H1 (cell line): ENCODE data around the gene TRIM71. TPM values are rescaled to one million over a fixed set of nuclear protein-coding genes. Genes with fewer than 3 reads are reported as not detected.

Source experiments
- CTCF ChIA-PET: fragments of 300-600 bp; sonication (Branson Sonifier 250); formaldehyde crosslinking; loops from one replicate; lab custom pipeline; 2021; ENCODE audit not compliant: partially characterized antibody; lab: Charles Lee
- POLR2A ChIA-PET: fragments of 300-600 bp; sonication (Branson Sonifier 250); formaldehyde crosslinking; loops from one replicate; lab custom pipeline; 2021; ENCODE audit warnings: inconsistent platforms; ENCODE audit not compliant: partially characterized antibody; lab: Charles Lee
- DNase-seq, 2 experiments: peaks; one replicate each; pipeline versions ENCODE4 v3.0.0 to v3.0.0-alpha.2; 2010 to 2022; ENCODE audit warnings: low spot score in 2 of 2, low read depth in 1 of 2, mixed read lengths in 1 of 2
- FAIRE-seq: peaks from 2 replicates; lab custom pipeline; 2011; peaks lifted over from hg19 to GRCh38; lab: Jason Lieb, UNC
- H2AFZ ChIP-seq: 2 replicates; pipeline ENCODE4 v1.8.1; 2012; ENCODE audit warnings: low read length, inconsistent platforms
- H2AK5ac ChIP-seq: 2 replicates; pipeline ENCODE4 v1.6.1; 2013; ENCODE audit warnings: low read depth, low read length
- H2BK120ac ChIP-seq: replicated peaks from 2 replicates; pipeline ENCODE3; 2013; ENCODE audit warnings: low read depth, low read length, inconsistent platforms
- H2BK12ac ChIP-seq: 2 replicates; pipeline ENCODE4 v1.6.1; 2013; ENCODE audit warnings: low read depth, low read length
- H2BK15ac ChIP-seq: 2 replicates; pipeline ENCODE4 v1.6.1; 2013; ENCODE audit warnings: low read length
- H2BK20ac ChIP-seq: 2 replicates; pipeline ENCODE4 v1.6.1; 2013; ENCODE audit warnings: low read length
- H2BK5ac ChIP-seq: 2 replicates; pipeline ENCODE4 v1.6.1; 2013; ENCODE audit warnings: low read depth, low read length
- H3K14ac ChIP-seq: 2 replicates; pipeline ENCODE4 v1.6.1; 2013; ENCODE audit warnings: inconsistent platforms; ENCODE audit not compliant: insufficient read length
- H3K18ac ChIP-seq: 2 replicates; pipeline ENCODE4 v1.6.1; 2013; ENCODE audit warnings: low read length; ENCODE audit errors: extremely low read depth
- H3K23ac ChIP-seq: 2 replicates; pipeline ENCODE4 v1.6.1; 2013; ENCODE audit warnings: inconsistent platforms; ENCODE audit not compliant: insufficient read length
- H3K23me2 ChIP-seq: 2 replicates; pipeline ENCODE4 v1.6.1; 2013; ENCODE audit warnings: low read depth, low read length
- H3K27ac ChIP-seq: 2 replicates; pipeline ENCODE4 v1.6.1; 2011; ENCODE audit warnings: low read depth, low read length, inconsistent platforms
- H3K27me3 ChIP-seq, 4 experiments: replicated peaks in 1 of 4; 1 replicate in 1 of 4; 2 replicates in 3 of 4; pipeline versions ENCODE4 v1.6.1 to v1.8.1; 2011 to 2013; ENCODE audit warnings: low read length in 3 of 4, mild to moderate bottlenecking in 3 of 4, inconsistent platforms in 2 of 4, mixed read lengths in 2 of 4, moderate library complexity in 1 of 4; ENCODE audit not compliant: control insufficient read depth in 3 of 4, insufficient read depth in 3 of 4; ENCODE audit errors: extremely low read depth in 1 of 4
- H3K36me3 ChIP-seq, 4 experiments: 2 replicates each; pipeline versions ENCODE4 v1.6.1 to v1.8.1; 2011 to 2013; ENCODE audit warnings: mild to moderate bottlenecking in 4 of 4, low read length in 3 of 4, moderate library complexity in 2 of 4, control low read depth in 1 of 4, inconsistent platforms in 1 of 4; ENCODE audit not compliant: insufficient read depth in 4 of 4, control insufficient read depth in 2 of 4
- H3K4ac ChIP-seq: replicated peaks from 2 replicates; pipeline ENCODE3; 2013; ENCODE audit warnings: low read length, low read depth, mixed read lengths, inconsistent platforms; ENCODE audit not compliant: insufficient read length
- H3K4me1 ChIP-seq, 4 experiments: replicated peaks in 1 of 4; 1 replicate in 1 of 4; 2 replicates in 3 of 4; pipeline versions ENCODE4 v1.6.1 to v1.8.1; 2011 to 2013; ENCODE audit warnings: low read length in 3 of 4, inconsistent platforms in 2 of 4, mixed read lengths in 1 of 4; ENCODE audit not compliant: insufficient read depth in 4 of 4, control insufficient read depth in 3 of 4
- H3K4me2 ChIP-seq, 2 experiments: 2 replicates each; pipeline versions ENCODE4 v1.6.1 to v1.8.1; 2011 to 2013; ENCODE audit warnings: low read depth in 2 of 2, low read length in 2 of 2, control low read depth in 1 of 2, inconsistent platforms in 1 of 2, mild to moderate bottlenecking in 1 of 2; ENCODE audit not compliant: insufficient read depth in 1 of 2
- H3K4me3 ChIP-seq, 4 experiments: fragments of 200-600, 300-600 bp in 1 of 4; sonication (generic), shearing (Covaris generic), sonication (Bioruptor Twin) in 1 of 4; 2 replicates each; pipeline versions ENCODE4 v1.5.1 to v1.8.1; 2011 to 2016; ENCODE audit warnings: low read length in 4 of 4, low read depth in 3 of 4, control low read depth in 2 of 4, inconsistent platforms in 2 of 4, mild to moderate bottlenecking in 2 of 4, mixed read lengths in 1 of 4, moderate library complexity in 1 of 4; ENCODE audit not compliant: insufficient read depth in 2 of 4; ENCODE audit errors: extremely low read depth in 1 of 4
- H3K56ac ChIP-seq: replicated peaks from 2 replicates; pipeline ENCODE3; 2013; ENCODE audit warnings: low read depth, mild to moderate bottlenecking, mixed read lengths, low read length, inconsistent platforms; ENCODE audit not compliant: insufficient read length
- H3K79me1 ChIP-seq: 2 replicates; pipeline ENCODE4 v1.6.1; 2013; ENCODE audit warnings: low read depth, low read length, control low read depth
- H3K79me2 ChIP-seq, 2 experiments: 2 replicates each; pipeline versions ENCODE4 v1.6.1 to v1.8.1; 2012 to 2013; ENCODE audit warnings: low read length in 2 of 2, mild to moderate bottlenecking in 2 of 2, inconsistent platforms in 1 of 2; ENCODE audit not compliant: insufficient read depth in 2 of 2, control insufficient read depth in 1 of 2
- H3K9ac ChIP-seq, 4 experiments: replicated peaks in 1 of 4; 1 replicate in 1 of 4; 2 replicates in 3 of 4; pipeline versions ENCODE4 v1.6.1 to v1.8.1; 2011 to 2013; ENCODE audit warnings: low read depth in 3 of 4, low read length in 3 of 4, control low read depth in 2 of 4, mild to moderate bottlenecking in 2 of 4, moderate library complexity in 2 of 4, inconsistent platforms in 1 of 4; ENCODE audit errors: extremely low read depth in 1 of 4
- H3K9me3 ChIP-seq, 2 experiments: 2 replicates each; pipeline versions ENCODE4 v1.6.1 to v1.8.1; 2012 to 2013; ENCODE audit warnings: mild to moderate bottlenecking in 2 of 2, moderate library complexity in 2 of 2, control low read depth in 1 of 2, inconsistent platforms in 1 of 2, low read depth in 1 of 2, low read length in 1 of 2, mixed read lengths in 1 of 2; ENCODE audit not compliant: insufficient read depth in 2 of 2
- H4K20me1 ChIP-seq, 2 experiments: replicated peaks in 1 of 2; 2 replicates each; pipeline versions ENCODE3 to v1.8.1; 2011 to 2013; ENCODE audit warnings: inconsistent platforms in 2 of 2, low read length in 2 of 2, mild to moderate bottlenecking in 1 of 2; ENCODE audit not compliant: insufficient read depth in 2 of 2, control insufficient read depth in 1 of 2
- H4K5ac ChIP-seq: 2 replicates; pipeline ENCODE4 v1.6.1; 2013; ENCODE audit warnings: low read length, low read depth, mixed read lengths, inconsistent platforms; ENCODE audit not compliant: insufficient read length
- H4K8ac ChIP-seq: 2 replicates; pipeline ENCODE4 v1.8.0; 2013; ENCODE audit warnings: mild to moderate bottlenecking, moderate library complexity, low read length, inconsistent platforms; ENCODE audit not compliant: insufficient read depth; ENCODE audit errors: extremely low read depth
- H4K91ac ChIP-seq: replicated peaks from 2 replicates; pipeline ENCODE3; 2013; ENCODE audit warnings: low read length, mixed read lengths, inconsistent platforms; ENCODE audit not compliant: insufficient read length
- POLR2AphosphoS5 ChIP-seq: IDR thresholded peaks from 2 replicates; pipeline ENCODE4 v1.6.1; 2011; ENCODE audit warnings: low read depth, low read length
- RAD21 ChIP-seq, 2 experiments: IDR thresholded peaks in 1 of 2; conservative IDR thresholded peaks in 1 of 2; 2 replicates each; pipeline ENCODE4 v1.6.1; 2011; ENCODE audit warnings: low read depth in 2 of 2, low read length in 2 of 2, improper control_type of control experiment in 1 of 2, inconsistent platforms in 1 of 2, mild to moderate bottlenecking in 1 of 2, moderate library complexity in 1 of 2
- SIN3A ChIP-seq, 2 experiments: IDR thresholded peaks in 1 of 2; conservative IDR thresholded peaks in 1 of 2; 2 replicates each; pipeline ENCODE4 v1.6.1; 2011 to 2012; ENCODE audit warnings: low read length in 2 of 2, improper control_type of control experiment in 1 of 2, low read depth in 1 of 2, mild to moderate bottlenecking in 1 of 2
- SUZ12 ChIP-seq: fragments of 200-600 bp; sonication (generic); IDR thresholded peaks from 2 replicates; pipeline ENCODE4 v1.6.1; 2012; ENCODE audit warnings: mild to moderate bottlenecking, inconsistent platforms, low read length, moderate library complexity, mixed read lengths
- WGBS, 2 experiments: shearing (Covaris generic) in 1 of 2; methylation state at CpG; one replicate each; pipeline versions ENCODE4 v1.1.6 to v1.1.7; 2013 to 2015; ENCODE audit warnings: low lambda C conversion rate in 2 of 2, mixed read lengths in 2 of 2, inconsistent platforms in 1 of 2, low coverage in 1 of 2, missing lambda C conversion rate in 1 of 2; ENCODE audit not compliant: insufficient replicate concordance in 2 of 2, insufficient coverage in 1 of 2, insufficient read length in 1 of 2; ENCODE audit errors: extremely low coverage in 1 of 2, missing lambda C conversion rate in 1 of 2; 5-methylcytosine and 5-hydroxymethylcytosine counted together
- polyA plus RNA-seq, 7 experiments: library from polyadenylated mRNA; depleted of rRNA in 3 of 7; stranded (reverse) in 5 of 7; unstranded in 2 of 7; fragments of >200 nt in 5 of 7; fragments of 200-250 nt in 2 of 7; gene quantifications; 1 replicate in 5 of 7; 2 replicates in 1 of 7; 4 replicates in 1 of 7; pipeline versions ENCODE4 v1.2.1 to v1.2.3, GENCODE V29; 2011 to 2013; ENCODE audit warnings: missing spikeins in 2 of 7, mixed read lengths in 2 of 7
- total RNA-seq: library from RNA; stranded (reverse); fragmentation: NEBNext Ultra II Directional; extraction: Animal tissue kit (Norgen Biotek cat#: 25700); gene quantifications from 2 replicates; pipeline ENCODE4 v1.2.1, GENCODE V29; 2021

Gene TRIM71
- total and polyA plus RNA-seq, 2 of the 8 experiments (the other 6 are each of a cell fraction or from before 2014, with no cell fraction given) = 53.7 to 293 TPM

DNA sequence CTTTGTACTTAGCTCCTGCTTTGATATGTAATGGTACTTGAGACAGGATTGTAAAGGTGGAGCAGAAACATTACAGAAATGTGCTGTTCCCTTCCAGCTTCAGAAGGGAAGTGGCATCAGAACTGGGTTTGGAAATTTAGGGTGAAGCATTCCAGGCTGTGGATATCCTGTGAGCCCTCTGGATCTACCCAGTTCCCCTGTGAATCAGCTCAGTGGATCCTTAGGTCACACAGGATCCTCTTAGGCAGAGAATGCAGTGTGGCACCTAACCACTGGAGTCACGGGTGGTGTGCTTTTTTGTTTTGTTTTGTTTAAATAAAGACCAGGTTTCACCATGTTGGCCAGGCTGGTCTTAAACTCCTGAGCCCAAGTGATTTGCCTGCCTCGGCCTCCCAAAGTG is 66.0 kb downstream of the TRIM71 start:
- Histone ChIP-seq H3K27ac (0 out of 2 replicates have a peak overlapping the region, but pooled peaks have one; percentile 8), H4K5ac (no peak overlapping the region), H3K56ac (no peak overlapping the region), H4K91ac (no peak overlapping the region), H3K14ac (no peak overlapping the region), H2BK15ac (no peak overlapping the region), H3K9me3 (no peaks in the 10 kb centered on the region), H3K79me2 (peaks cover 31 to 100% of the 10 kb centered on the region in 2 experiments; a peak in 3 of 4 replicates), H2BK12ac (no peak overlapping the region), H3K4me1 (peaks cover 4 to 23% (median 17%) of the 10 kb centered on the region in 4 experiments; a peak in 6 of 7 replicates), H2BK120ac (no peak overlapping the region), H2AFZ (no peak overlapping the region), H3K4me3 (no peak overlapping the region), H3K18ac (no peak overlapping the region), H3K79me1 (peaks cover 15% of the 10 kb centered on the region), H3K4ac (no peak overlapping the region), H3K4me2 (peak overlapping the region in 1 of 2 experiments; percentile 10; a peak in 1 of 4 replicates), H2BK5ac (peak overlapping the region; percentile 62; the same call in 1 of the 2 replicates), H3K27me3 (no peaks in the 10 kb centered on the region), H2AK5ac (no peak overlapping the region), H4K20me1 (peaks cover 47 to 56% of the 10 kb centered on the region in 2 experiments), H3K23ac (no peak overlapping the region), H3K23me2 (no peaks in the 10 kb centered on the region), H2BK20ac (no peak overlapping the region), H4K8ac (no peak overlapping the region), H3K9ac (no peak overlapping the region; a peak in 1 of 7 replicates)
- ChIA-PET POLR2A (interaction anchor here (1.3 to 10.0 kb wide), 6 partner anchors 11 to 107 kb away, joined by 3 to 84 read pairs (median 10); no protein-coding TSS in a partner anchor), CTCF (interaction anchor here (0.6 to 5.5 kb wide), 8 partner anchors 10 to 49 kb away, joined by 3 to 40 read pairs (median 5); no protein-coding TSS in a partner anchor)
- DNase-seq (no peak), FAIRE-seq (no peak)
- 86% methylated on average over 2 of the region's 2 CpGs; no CpG with 5 or more reads in 1 of the 2 experiments for WGBS, 2 experiments
- TF ChIP-seq RAD21 (IDR thresholded peaks at IDR 0.05 in 1 of 2, conservative IDR thresholded peaks at IDR 0.05 in 1 of 2; ENCODE audit: low read depth in 2 of 2, low read length in 2 of 2) = no peak
- TF ChIP-seq POLR2AphosphoS5 = peak; percentile 43; the same call in 1 of the 2 replicates
- TF ChIP-seq SIN3A (conservative IDR thresholded peaks at IDR 0.05 in 1 of 2, IDR thresholded peaks at IDR 0.05 in 1 of 2; ENCODE audit: low read depth in 1 of 2, low read length in 2 of 2) = no peak
- TF ChIP-seq SUZ12 = no peak
- TF ChIP-seq, all 59 proteins: peak for 1
- H3K36me3 ChIP-seq = peaks cover 18 to 92% (median 51%) of the 10 kb centered on the region in 4 experiments; a peak in 7 of 8 replicates
